ENCODE data around the gene RXRA.

- TF ChIP-seq CTCF (IDR thresholded peaks at IDR 0.05) (no peak), POLR2A (IDR thresholded peaks at IDR 0.05) (peak; percentile 37)
Measured at GRCh38 chr9:134407121-134407779, 81.0 kb downstream of the RXRA start.
